ENCODE results near the gene C9orf50.

DNA sequence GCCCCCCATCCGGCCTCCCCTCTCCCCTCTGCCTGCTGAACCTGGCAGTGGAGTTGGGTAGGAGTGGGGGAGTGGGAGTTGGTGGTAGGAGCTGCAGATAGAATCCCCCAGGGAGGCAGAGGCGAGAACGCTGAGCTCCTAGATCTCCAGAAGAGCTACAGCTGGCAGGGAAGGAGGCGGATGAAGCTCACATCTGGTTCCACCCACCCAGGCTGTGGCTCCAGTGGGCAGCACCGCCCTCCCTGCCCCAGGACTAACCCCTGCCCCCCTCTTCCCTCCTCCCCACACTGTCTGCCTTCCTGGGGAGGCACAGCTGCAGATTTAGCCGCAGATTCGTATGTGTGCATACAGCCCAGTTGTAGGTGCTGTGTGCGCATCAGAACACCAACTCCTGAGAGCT is 34.2 kb downstream of the C9orf50 start:
- TF ChIP-seq GATA2 (IDR thresholded peaks at IDR 0.05; ENCODE audit: low read depth, low read length) (no peak), GATA3 (IDR thresholded peaks at IDR 0.05; ENCODE audit: low read depth, low read length) (no peak)
